NCI-H1417 (cell line): ENCODE data around the gene CKLF.
"Not testable (repeated sequence)": the region's sequence is repeated elsewhere in the genome, so short reads cannot be mapped to it uniquely, and the experiment has no call there.

ENCODE experiments used
- DNase-seq, 3 experiments: peaks; one replicate each; lab custom pipeline; 2025; lab: John Stamatoyannopoulos, UW

CKLF gene

GRCh38 chr16:66542396-66542795 lies 10.0 kb upstream of the CKLF start:
- DNase-seq = no peak

DNA sequence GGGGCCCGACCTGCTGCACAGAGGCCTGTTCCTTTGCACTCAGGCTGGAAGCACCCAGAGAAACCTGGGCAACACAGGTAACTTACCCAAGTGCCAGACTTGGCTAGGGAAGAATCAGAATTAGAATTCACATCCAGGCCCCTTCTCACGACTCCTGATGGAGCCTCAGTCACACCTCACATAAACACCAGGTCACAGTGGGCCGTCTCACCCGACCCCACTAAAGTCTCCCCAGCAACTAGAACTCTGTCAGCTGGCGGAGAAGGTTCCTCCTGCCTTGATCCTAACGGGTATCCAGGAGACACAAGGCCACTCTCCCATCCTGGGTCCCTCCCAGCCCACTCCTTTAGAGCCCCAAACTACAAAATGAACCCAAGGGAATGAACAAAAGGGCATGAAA lies 8.8 kb upstream of the CKLF start:
- DNase-seq = no peak

DNA sequence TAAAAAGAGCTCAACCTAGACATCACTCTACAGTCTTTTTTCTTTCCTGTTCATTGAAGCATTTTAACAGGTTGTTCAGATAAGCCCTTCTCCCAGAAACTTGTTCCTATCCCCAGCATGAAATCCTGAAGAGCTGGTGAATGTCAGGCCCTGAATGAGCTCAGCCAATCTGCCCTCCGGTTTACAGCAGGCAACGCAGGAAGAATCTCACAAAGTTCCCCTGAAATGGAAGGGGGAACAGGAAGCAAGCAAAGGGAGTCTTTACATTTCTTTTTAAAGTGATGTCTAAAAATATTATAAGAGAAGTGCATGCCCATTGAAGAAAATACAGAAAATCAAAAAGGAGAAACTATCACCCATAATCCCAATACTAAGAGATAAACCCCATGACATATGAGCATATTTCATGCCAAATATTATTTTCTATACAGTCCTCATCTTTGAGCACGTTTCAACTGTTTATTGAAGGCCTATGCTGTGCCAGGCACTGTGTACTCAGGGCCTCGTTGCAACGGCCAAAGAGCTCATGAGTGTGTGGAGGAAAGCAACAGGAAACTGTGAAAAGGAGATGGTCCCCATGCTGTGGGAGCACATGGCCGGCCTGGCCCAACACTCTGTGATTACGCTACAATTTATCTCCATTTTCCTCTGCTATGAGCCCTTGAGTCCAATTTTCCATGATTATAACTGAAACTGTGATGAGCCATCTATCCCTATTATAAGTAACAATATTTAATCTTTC lies 8.2 kb upstream of the CKLF start:
- no peak for DNase-seq

DNA sequence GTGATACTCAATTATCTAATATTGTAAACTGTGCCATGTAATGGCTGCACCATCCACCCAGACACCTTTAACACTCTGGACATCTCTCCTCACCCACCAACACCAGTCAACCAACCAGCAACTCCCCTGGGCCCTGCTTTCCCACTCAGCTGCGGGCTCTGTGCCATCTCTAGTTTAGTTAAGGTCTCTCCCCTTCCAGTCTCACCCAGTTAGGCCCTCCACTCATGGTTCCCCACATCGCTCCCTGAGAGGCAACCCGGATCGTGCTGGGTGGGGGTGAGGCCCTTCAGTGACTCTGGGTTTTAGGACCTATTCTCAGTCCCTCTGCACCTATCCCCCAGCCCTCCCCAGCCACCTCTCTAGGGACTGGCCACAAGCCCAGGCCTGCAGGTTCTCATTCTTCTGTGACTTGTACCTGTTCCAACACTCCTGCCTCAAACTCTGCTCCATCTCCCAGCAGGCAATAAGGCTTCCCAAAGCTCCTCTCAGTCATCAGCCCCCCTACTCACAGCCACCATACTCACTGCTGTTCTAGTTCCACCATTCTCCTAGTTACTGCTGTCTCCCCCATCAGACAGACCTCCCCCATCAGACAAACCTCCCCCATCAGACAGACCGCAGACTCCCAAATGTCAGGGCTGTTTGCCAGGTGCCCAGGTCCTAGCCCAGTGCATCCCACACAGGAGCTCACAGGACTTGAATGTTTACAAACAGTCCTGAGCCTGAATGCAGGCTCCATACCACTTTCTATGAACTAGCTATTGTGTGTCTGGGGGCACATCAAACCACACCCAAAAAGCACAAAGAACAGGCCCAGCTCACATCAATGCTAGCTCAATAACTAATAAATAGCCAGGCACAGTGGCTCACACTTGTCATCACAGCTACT lies 5.0 kb upstream of the CKLF start:
- no peak for DNase-seq

- DNase-seq = no peak
Measured at GRCh38 chr16:66548068-66548467, 4.3 kb upstream of the CKLF start.

DNA sequence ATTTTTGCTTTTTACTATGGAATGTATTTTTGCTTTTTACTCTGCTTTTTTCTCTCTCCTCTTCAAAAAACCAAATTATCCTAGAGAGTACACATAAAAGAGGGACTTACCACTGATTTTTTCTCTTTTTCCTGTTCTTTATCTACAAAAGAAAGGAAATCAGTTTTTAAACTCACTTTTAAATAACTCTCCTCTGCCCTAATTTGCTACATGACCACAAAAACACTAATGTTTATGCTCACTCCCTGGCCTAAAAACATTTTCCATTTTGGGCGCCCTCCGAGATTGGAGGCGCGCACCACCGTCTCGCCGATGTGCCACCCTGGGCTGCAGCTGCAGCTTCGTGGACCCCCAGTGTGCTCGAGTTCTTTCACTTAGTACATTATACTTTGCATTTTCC lies 3.5 kb upstream of the CKLF start:
- no peak for DNase-seq

DNA sequence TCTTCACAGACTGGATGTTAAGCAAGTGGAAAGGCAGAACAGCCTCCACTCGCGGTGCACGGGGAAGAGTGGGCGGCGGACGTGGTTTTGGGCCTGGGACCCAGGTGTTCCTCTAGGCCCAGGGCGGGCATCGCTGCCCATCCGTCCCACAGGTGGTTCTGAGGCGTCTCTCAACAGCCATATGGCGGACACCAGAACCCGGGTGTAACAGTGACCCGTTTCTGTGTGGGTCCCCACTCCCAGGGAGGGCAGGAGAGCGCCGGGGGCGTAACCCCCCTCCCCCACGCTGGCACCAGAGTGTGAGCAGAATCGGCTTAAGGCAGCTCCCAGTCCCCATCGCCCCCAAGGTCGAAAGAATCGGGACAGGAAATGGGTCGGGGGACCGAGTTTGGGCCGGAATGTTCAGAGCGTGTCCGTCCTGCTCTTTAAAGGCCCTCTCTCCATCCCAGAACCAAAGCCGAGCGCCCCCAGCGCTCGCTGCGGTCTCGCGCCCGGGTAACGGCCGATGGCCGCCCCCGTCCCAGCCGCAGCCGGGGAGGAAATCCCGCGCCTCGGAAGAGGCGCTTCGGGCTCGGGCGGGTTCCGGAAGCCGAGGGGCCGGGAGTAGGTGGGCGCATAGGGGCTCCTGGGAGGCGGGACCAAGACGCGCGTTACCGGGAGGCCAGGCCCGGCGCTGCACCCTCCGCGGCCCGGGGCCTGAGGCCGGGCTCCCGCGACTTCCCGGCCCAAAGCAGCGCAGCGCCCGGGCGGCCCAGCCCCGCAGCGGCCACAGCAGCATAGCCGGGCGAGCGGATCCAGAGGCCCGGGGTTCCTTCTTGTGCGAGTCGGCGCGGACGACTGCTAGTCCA lies 2.9 kb upstream of the CKLF start, which contains the start of gene TK2:
Gene TK2 (minus strand): TSS at position 839 of the 848 bp plus-strand sequence. CDS start 61 bp downstream, at position 778.
- peak; percentile 52 to 86 (median 79) for DNase-seq

GRCh38 chr16:66551348-66551759 lies 1.0 kb upstream of the CKLF start:
- DNase-seq = peak in 2 of 3 experiments; percentile 3 to 27

DNA sequence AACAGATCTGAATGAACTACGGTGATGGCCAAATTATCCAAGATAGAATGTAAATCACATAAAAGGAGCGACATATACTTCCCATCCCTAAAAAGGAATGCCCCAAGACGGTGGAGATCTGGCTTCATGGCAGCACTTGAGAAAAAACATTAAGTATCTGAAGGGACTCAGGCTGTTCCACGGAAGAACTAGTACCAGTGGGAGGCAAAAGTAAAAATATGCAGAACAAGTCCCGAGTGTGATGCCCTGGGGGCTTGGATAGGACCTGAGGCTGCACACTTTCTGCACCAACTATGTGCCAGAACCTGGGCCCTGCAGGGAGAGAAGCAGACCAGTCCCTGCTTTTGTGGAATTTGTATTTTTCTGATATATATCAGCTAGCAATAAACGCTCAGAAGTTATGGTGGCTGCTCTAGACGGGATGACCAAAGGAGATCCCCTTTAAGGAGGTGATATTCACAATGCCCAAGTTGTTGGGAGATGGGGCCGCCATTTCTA lies 539 bp upstream of the CKLF start:
- no peak for DNase-seq

GRCh38 chr16:66553223-66553622 lies 847 bp downstream of the CKLF start:
- peak in 1 of 3 experiments; percentile 41 for DNase-seq

GRCh38 chr16:66554021-66554420 lies 1.6 kb downstream of the CKLF start:
- no peak for DNase-seq

DNA sequence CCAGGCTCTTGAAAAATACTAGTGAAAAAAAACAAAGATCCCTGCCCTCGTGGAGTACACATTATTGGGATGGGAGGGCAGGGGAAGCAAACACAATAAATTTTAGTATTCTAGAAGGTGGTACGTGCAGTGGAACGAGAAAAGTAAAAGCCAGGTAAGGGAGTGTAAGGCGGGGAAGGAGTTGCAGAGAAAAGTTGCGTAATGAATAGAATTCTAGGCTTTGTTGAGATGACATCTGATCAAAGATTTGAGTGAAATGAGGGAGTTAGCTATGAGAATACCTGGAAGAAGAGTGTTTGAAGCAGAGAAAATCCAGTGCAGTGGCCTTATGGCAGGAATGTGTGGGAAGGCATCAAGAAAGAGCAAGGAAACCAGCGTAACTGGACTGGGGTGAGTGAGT lies 2.1 kb downstream of the CKLF start:
- DNase-seq = no peak

- no peak for DNase-seq
Measured at GRCh38 chr16:66560107-66560506, 7.7 kb downstream of the CKLF start.

DNA sequence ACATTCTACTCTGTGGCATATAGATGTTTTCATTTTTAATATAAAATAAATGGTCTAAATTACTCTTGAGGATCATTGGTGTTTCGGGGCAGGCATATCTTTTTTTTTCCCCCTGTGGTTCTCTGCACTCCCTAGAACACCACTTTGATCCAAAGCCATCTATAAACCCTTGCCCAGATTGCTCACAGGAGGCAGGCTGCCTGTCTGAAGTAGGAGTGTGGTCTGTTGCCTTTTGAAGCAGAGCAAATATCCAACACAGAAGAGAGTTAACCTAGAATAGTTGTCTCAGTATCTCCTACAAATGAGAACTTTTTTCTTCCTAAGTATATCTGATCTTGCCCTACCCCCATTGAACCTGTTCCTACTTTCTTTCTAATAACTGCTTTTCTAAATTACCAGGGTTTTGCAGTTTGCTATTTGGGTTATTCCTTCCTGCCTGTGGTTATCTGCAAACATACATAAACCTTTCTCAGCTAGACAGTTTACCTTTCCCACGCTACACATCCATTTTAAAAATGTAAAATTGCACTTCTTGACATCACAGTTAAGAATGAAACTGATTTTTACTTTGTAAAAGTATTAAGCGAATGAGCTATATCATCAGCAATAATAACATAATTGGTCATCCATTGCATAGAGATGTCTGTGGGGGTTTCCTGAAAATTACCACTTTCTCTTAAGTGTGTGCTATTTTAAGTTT lies 9.2 kb downstream of the CKLF start:
- DNase-seq = no peak

DNA sequence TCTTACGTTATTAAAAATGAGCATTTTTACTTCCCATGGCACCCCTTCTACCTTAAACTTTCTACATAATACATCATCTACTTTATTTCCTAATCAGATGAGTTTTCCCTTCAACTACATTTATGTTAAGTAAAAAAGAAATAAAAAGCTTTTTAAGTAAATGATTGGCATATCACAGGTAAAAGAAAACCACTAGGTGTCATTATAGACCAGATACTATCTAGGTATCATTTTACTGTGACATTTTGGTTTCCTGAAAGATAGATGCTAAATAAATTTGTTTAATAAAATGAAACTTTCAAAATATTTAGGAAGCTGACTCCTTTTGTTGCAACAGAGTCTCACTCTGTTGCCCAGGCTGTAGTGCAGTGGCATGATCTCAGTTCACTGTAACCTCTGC lies 10.0 kb downstream of the CKLF start:
- no peak for DNase-seq

- DNase-seq = no peak
Measured at GRCh38 chr16:66562986-66563385, 10.6 kb downstream of the CKLF start.

DNA sequence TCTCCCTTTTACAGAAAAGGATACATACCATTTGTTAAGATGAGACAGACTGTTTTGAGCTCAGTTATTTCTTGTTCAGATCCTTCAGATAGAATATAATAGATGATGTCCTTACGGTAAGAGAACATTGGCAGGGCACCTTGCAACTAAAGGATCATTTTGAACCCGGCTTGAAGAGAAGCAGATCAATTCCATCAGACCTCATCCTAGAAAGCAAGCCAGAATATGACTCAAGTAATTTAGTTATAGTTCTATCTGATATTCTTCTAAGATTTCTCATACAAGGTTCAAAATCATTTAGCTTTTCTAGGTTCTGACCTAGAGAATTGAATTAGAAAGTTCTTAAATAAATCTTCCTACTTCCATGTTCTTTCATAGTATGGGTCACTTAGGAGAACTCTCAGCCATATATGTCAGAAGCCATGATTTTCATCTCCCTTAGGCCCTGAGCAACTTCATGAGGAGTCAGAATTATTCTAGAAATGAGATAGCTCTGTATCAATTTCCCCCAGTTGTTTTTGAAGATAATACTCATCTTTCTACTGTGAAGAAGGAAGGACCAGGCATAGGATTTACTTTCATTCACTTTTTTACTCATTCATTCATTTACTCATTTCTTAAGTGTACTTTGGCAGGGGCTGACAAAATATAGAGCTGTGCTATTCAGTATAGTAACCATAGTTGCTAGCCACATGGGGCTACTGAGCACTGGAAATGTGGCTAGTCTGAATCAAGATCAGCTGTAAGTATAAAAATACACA lies 11.4 kb downstream of the CKLF start:
- DNase-seq = no peak

- DNase-seq = no peak
Measured at GRCh38 chr16:66566051-66566901, 13.9 kb downstream of the CKLF start, which contains the start of gene CMTM1. Gene CMTM1, plus strand, starts transcription at chr16:66566439. Its CDS starts 75 bp downstream, at chr16:66566514.

DNA sequence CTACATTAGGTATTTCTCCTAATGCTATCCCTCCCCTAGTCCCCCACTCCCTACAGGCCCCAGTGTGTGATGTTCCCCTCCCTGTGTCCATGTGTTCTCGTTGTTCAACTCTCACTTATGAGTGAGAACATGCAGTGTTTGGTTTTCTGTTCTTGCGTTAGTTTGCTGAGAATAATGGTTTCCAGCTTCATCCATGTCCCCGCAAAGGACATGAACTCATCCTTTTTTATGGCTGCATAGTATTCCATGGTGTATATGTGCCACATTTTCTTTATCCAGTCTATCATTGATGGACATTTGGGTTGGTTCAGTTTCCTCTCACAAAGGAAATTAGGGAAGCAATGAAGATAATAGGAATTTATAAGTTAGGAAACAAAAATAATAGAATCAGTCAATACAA lies 14.9 kb downstream of the CKLF start:
- DNase-seq = not testable (repeated sequence)

- no peak for DNase-seq
Measured at GRCh38 chr16:66568355-66568754, 16.0 kb downstream of the CKLF start.
